Stimulated activated CD8-positive, alpha-beta memory T cell treated with anti-CD3 and anti-CD28 coated beads, Interleukin-4, amount 100 ng/mL, for 24 hours (primary cell): ENCODE results near the gene MYADM.
A peak's percentile ranks its signal among the peaks of the same experiment; 100 is the strongest.

Source experiments
- DNase-seq: peaks from one replicate; pipeline ENCODE4 v3.0.0-alpha.2; 2020; ENCODE audit warnings: low read depth

MYADM gene

DNA sequence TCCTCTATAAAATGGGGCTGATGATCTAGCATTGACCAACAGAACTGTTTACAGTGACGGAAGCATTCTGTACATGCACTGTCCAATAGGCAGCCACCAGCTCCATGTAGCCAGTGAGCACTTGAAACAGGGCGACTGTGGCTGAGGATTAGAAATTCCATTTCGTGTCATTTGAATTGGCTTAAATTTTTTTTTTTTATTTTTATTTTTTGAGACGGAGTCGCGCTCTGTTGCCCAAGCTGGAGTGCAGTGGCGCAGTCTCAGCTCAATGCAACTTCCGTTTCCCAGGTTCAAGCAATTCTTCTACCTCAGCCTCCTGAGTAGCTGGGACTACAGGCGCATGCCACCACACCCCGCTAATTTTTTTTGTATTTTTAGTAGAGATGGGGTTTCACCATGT, 17.4 kb downstream of the MYADM start:
- no peak for DNase-seq

DNA sequence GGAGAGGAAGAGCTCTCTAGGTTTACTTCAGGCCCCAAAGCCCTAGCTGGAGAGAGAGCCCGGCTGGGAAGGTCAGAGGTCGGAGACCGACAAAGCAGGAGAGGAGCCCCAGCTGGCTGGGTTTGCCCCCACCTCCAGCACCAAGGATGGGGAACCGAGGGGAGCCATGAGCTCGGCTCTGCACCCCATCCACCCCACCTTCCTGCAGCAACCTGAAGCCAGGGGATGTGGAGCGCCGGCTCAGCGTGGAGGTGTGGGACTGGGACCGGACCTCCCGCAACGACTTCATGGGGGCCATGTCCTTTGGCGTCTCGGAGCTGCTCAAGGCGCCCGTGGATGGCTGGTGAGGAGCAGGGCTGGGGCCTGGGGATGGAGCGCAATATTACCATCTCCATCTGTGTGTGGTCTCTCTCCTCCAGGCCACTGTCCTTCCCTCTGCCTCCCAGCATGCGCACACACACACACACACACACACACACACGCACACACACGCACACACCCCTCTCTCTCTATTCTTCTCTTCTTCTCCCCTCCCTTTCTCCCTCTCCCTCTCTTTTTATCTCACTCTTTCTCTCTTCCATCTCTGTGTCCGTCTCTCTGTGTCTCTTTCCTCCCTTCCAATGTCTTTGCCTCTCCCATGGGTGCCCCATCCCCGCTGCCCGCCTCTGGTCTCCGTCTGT, 24.8 kb downstream of the MYADM start:
- no peak for DNase-seq

DNA sequence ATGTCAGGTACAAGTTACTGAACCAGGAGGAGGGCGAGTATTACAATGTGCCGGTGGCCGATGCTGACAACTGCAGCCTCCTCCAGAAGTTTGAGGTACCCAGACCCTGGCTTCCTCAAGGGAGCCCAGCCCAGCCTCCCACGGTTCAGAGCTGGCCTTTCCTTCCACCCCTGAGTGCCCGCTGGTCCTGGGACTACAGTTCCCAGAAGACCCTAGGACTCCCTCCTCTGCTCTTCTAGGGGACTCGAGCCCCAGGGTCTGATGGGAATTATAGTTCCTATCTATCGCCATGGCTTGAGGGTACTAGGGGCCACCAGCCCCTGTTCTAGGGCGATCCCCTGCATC, 25.3 kb downstream of the MYADM start:
- no peak for DNase-seq

DNA sequence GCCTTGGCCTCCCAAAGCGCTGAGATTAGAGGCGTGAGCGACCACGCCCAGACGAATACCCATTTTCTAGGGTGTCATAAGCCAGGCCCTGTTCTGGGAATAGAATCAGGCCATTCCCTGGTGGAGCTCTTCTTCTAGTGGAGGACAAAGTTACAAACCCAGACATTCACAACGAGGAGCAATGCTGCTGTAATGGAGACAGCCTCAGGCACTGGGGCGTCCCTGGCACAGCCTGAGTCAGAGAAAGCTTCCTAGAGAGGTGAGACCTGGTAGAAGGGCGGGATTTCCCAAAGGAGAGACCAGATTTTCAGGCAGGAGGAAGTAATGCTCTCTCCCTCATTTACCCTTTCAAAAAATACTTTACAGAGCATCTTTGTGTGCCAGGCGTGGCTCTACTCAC, 27.0 kb downstream of the MYADM start:
- no peak for DNase-seq

DNA sequence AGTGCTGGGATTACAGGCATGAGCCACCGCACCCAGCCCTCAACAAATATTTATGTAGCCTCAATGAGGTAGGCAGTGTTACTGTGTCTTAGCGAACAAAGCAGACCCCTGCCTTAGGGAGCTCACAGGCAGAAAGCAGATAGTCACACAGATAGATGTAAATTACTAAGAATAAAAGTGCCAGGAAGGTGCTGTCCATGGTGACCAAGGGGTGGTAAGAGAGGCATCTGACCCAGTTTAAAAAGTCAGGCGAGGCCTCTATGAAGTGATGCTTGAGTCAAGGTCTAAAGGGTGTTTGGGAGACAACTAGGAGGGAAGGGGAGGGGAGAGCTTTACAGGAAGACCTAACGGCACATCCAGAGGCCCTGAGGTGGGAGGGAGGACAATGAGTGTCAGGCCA, 29.0 kb downstream of the MYADM start:
- DNase-seq: no peak

DNA sequence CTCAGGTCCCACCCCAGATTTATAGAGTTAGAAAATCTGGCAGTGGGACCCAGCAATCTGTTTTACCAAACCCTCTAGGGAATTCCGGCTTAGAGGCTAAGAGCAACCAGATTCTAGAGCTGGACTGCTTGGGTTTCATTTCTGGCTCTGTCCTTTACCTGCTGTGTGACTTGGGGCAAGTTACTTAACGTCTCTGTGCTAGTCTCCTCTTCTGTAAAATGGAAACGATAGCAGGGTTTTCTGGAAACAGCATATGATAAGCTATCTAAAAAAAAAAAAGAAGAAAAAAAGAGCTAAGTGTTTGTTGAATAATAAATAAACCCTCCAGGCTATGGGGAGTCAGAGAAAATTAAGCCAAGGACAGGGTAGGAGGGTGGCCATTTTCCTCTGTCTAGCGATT, 29.8 kb downstream of the MYADM start:
- no peak for DNase-seq

DNA sequence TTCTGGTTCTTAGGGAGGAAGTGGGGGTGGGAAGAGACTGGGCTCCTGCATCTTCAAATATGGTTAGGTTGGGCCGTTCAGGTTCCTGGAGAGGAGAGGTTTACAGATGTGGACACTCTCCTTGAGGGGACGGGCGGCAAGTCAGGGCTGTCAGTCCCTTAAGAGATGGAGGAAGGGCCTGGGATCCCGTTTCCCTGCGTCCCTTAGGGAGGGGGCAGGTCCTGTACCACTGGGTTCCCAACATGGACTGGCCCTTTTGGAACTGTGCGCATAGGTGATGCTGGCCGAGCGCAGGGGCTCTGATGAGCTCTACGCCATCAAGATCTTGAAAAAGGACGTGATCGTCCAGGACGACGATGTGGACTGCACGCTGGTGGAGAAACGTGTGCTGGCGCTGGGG, 30.5 kb downstream of the MYADM start:
- no peak for DNase-seq

DNA sequence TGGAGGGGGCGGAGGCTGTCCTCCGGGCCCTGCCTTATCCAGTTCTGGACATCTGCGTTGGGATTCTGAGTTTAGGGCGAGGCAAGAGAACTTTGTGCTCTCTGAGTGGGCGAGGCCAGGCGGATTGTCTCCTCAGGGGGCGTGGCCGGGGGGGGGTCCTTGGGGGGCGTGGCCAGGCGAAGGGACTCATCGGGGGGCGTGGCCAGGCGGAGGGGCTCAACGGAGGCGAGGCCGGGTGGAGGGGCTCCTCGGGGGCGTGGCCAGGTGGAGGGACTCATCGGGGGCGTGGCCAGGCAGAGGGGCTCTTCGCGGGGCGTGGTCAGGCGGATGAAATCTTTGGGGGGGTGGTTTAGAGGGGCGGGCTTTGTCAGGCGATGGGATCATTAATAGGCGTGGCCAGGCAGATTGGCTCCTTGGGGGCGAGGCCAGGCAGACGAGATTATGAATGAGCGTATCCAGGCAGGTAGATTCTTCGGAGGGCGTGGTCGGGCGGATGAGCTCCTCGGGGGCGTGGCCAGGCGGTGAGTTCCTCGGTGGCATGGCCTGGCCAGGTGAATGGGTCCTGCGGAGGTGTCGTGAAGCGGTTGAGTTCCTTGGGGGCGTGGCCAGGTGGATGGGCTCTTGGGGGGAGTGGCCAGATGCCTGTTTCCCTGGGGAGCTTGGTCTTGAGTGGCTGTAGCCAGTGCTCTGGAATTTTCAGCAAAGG, 31.1 kb downstream of the MYADM start:
- no peak for DNase-seq

DNA sequence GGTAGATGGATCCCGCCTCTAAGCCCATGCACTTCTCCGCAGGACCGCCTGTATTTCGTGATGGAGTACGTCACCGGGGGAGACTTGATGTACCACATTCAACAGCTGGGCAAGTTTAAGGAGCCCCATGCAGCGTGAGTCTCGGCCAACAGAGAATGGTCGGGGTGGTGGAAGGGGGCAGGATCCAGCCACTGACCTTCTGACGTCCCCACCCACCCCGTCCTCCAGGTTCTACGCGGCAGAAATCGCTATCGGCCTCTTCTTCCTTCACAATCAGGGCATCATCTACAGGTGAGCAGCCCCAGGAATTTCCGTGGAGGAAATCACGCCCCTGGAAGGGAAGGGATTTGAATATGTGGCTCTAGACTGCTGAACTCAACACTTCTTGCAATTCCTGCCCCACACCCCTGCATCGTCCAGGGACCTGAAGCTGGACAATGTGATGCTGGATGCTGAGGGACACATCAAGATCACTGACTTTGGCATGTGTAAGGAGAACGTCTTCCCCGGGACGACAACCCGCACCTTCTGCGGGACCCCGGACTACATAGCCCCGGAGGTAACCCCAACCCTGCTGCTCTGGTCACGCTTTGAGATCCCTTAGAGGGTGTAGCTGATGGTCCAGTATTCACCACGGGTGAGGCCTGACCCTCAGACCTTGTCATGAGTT, 32.6 kb downstream of the MYADM start:
- DNase-seq: no peak

DNA sequence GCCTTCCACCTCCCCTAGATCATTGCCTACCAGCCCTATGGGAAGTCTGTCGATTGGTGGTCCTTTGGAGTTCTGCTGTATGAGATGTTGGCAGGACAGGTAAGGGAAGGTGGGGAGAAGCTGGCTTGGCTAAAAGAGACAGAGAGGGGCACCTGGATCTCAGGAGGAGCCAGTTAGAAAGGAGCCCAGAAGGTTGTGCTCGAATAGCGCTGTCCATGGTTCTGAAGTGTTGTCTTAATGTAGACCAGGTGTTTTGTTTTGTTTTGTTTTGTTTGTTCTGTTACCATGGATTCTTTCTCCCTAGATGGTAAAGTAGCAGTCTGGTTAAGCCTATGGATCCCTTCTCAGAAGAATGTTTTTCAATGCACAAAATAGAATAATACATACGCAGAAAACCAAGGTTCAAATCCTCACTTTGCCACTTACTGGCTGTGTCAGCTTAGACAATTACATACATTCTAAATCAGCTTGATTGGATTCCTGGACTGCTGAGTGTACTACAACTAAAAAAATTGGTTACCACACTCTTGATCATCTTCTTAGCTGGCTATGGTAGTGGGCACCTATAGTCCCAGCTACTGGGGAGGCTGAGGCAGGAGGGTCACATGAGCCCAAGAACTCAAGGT, 35.5 kb downstream of the MYADM start:
- DNase-seq: no peak

DNA sequence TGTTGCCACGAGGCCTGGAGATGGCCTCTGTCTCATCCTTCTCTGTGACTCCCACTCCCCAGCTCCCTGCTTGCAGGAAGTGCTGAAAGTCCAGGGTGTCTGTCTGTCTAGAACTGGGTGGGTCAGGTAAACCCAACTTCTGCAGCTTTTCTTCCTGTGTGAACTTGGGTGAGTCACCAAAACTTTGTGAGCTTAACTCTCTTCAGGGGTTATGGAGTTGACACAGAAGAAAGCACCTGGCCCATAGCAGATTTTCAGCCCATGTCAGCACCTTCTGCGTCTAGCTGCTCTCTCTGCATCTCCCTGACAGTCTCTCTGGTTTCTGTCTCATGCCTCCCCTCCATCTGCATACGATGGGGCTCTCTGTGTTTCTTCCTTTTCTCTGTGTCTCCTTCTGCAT, 37.2 kb downstream of the MYADM start:
- DNase-seq: no peak

DNA sequence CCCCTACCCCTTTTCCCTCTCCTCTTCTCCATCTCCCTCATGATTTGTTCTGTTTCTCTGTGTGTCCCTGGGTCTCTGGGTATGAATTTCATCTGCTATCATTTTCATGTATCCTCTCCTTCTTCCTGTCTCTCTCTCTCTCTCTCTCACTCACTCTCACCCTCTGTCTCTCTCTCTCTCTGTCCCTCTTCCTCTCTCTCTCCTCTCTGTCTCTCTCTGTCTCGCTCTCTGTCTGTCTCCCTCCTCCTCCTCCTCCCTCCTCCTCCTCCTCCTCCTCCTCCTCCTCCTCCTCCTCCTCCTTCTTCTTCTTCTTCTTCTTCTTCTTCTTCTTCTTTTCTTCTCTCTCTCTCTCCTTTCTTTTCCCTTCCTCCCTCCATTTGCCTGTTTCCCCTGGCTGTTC, 38.1 kb downstream of the MYADM start:
- DNase-seq: no peak

DNA sequence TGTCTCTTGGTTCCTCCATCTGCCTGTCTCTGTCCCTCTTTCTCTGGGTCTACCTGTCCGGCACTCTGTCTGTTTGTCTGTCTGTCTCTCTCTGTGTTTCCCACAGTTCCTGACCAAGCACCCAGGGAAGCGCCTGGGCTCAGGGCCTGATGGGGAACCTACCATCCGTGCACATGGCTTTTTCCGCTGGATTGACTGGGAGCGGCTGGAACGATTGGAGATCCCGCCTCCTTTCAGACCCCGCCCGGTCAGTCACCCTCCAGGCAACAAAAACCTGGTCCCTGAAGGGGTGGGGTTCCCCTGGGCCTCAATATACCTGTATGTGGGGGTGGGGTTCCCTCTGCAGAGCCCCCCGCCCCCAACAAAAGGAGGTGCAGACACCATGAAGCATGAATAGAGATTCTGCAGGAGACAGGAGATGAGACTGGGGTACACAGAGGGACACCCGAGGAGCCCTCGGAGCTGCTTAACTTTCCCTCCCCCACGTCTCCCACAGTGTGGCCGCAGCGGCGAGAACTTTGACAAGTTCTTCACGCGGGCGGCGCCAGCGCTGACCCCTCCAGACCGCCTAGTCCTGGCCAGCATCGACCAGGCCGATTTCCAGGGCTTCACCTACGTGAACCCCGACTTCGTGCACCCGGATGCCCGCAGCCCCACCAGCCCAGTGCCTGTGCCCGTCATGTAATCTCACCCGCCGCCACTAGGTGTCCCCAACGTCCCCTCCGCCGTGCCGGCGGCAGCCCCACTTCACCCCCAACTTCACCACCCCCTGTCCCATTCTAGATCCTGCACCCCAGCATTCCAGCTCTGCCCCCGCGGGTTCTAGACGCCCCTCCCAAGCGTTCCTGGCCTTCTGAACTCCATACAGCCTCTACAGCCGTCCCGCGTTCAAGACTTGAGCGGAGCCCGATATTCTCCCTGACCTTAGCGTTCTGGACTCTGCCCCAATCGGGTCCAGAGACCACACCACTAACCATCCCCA, 38.8 kb downstream of the MYADM start:
- peak; percentile 55 for DNase-seq

DNA sequence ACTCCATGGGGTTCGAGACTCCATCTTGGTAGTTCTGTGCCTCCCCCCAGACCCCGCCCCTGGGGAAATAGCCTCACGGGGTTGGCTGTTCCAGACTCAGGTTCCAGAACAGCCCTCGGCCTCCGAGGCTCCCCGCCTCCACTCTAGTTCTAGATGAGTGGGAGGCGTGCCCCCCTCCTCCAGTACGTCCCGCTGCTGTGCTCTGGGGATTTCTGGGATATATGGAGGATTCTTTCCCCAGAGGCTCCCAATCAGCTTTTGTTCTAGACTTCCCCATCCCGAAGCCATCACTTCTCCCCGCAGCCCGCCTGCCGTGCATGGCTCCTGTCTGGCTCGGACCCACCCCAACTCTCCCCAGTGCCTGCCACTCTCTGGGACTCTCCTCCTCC, 39.5 kb downstream of the MYADM start:
- DNase-seq: no peak

DNA sequence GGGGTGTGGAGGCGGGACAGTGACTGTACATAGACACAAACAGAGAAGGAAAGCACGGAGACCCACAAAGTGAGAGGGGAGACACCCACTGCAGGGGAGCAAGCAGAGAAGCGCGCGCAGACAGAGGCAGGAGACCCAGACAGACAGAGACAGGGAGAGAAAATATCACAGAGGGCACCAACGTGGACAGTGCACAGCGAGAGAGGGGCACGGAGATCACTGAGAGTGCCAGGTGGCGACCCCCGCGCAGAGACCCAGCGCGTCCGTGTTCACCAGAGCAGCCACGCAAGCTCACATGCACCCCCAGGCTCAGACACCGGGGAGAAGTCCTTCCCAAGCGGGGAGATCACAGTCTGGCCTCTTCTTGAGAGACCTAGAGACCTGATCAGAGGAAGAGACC, 40.0 kb downstream of the MYADM start:
- no peak for DNase-seq

DNA sequence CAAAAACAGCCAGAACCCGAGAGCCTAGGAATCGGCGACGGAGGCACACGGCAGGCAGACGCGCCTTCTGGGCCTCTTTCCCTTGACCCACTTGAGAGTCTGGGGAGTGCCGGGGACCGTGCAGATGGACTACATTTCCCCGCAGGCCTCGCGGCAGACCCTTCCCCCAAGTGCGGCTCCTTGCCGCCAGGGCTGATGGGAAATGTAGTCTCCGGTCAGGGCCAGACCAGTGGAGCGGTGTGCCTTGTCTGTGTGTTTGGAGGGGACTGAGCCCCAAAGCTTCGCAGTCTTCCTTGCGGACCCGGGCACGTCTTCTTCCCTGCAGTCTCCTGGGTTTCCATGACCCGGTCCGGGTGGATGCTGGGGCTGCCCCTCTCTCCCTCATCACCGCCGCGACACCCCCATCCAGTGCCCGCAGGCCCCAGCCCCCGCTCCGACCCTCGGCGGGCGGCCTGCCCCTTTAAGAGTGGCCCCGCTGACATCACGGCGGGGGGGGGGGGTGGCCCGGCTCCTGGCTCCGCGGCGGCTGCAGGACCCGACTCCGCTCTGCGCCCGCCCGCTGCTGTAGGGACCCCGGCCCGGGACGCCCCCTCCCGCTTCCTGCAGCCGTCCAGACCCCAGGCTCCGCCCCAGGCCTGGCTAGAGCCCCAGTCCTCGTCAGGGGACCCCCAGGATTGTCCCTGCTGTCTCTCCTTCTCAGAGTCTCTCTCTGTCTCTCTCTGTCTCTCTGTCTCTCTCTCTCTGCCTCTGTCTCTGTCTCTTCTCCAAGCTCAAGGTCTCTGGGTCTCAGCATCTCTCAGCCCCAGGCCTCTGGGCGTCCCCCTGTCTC, 40.6 kb downstream of the MYADM start:
- peak; percentile 36 for DNase-seq

DNA sequence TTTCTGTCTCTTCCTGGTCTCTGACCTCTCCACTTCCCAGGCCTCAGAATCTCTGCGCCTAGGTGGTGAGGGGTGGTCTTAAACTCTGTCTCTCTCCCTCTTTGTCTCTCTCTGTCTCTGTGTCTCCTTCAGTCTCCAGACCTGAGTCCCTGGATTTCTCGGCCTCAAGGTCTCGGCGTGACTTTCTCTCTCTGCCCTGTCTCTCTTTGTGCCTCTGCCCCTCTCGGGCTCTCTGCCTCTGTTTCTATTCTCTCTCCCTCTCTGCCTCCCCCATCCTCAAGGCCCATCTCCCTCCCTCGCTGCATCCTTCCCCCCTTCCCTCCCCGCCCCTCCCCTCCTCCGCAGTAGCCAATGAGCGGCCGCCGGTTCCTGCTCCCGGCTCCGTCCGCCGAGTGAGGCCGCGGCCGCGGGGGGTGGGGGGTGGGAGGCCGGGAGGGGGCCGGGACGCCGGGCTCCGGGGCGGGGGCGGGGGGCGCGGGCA, 41.3 kb downstream of the MYADM start, which contains the start of gene CACNG7:
Gene CACNG7 (plus strand): TSS at position 344 of the 481 bp plus-strand sequence. CDS start 3,554 bp downstream, outside the sequence.
- DNase-seq: no peak

DNA sequence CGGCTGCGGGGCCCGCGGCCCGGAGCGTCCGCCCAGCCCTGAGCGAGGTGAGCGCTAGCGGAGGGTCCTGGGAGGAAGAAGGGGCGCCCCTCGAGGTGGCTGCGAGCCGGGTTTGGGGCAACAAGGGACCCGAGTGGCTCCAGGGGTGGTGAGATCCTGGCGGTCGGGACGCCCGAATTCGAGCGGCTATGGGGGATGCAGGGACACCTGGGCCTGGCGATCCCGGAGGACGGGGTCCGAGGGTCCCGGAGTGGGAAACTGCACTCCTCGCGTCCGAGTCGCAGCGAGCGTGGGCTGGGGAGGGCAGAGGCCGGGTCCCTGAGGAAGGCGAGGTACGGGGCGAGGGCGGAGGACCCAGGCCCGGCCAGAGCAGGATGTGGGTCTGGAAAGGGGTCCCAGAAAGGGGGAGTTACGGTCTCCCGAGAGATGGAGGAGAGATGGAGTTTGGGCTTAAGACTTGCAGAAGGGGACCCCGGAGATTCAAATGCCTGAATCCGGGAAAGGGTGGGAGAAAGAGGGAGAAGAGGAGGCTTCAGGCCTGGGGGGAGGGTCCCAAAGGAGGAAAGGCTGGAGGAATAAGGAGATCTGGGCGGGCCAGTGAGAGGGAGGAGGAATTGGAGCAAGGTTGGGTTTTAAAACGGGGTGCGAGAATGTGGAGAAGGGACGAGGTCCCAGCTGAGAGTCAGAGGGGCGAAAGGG, 41.9 kb downstream of the MYADM start:
- no peak for DNase-seq

DNA sequence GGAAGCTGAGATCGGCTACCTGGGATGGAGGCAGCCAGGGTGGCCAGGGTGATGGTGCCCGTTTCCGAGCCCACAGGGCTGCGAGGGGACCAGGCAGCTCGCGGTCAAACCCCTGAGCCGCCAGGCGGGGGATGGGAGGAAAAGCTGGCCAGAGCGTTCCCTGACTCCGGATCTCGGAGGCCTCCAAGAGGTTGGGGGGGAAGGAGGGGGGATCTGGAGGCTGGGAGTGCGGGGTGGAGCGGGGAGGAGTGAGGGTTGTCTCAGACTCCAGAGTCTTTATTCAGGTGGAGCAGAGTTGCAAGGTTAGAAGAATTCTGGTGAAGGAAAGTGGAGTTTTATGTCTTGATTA, 42.5 kb downstream of the MYADM start:
- DNase-seq: no peak

DNA sequence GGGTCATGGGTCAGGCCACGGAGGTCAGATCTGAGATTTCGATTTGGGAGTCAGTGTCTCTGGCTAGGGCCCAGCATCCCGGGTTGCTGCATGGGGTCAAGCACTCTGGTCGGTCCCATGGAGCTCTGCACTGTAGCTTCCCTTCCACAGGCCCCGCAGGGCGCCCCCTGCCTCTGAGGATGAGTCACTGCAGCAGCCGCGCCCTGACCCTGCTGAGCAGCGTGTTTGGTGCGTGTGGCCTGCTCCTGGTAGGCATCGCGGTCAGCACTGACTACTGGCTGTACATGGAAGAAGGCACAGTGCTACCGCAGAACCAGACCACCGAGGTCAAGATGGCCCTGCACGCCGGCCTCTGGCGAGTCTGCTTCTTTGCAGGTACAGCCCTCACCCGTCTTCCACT, 45.0 kb downstream of the MYADM start:
- DNase-seq: no peak
